KOPT-K1 (cell line): ENCODE data around the gene SCARB2.
"Not testable (repeated sequence)": the region's sequence is repeated elsewhere in the genome, so short reads cannot be mapped to it uniquely, and the experiment has no call there.

Experiments
- H3K27ac ChIP-seq: fragments of 200-600 bp; sonication (generic); 2 replicates; pipeline ENCODE4 v1.5.1; 2016; ENCODE audit warnings: antibody characterized with exemption, mild to moderate bottlenecking, low read depth, low read length; ENCODE audit not compliant: poor library complexity, severe bottlenecking
- H3K36me3 ChIP-seq: fragments of 200-600 bp; sonication (generic); 2 replicates; pipeline ENCODE4 v1.5.1; 2017; ENCODE audit warnings: antibody characterized with exemption, mild to moderate bottlenecking, low read length, moderate library complexity; ENCODE audit not compliant: insufficient read depth
- H3K9me3 ChIP-seq: fragments of 200-600 bp; sonication (generic); 2 replicates; pipeline ENCODE4 v1.5.1; 2017; ENCODE audit warnings: antibody characterized with exemption, low read length, mild to moderate bottlenecking; ENCODE audit not compliant: insufficient read depth, poor library complexity, severe bottlenecking

Gene SCARB2

GRCh38 chr4:76213415-76214176 lies at the start of gene SCARB2:
SCARB2 (minus strand) TSS chr4:76213824; CDS start chr4:76213543, 281 bp downstream.
- Histone ChIP-seq H3K36me3 (no peaks in the 10 kb centered on the region), H3K27ac (peak within 1 kb of the TSS; percentile 36), H3K9me3 (no peaks in the 10 kb centered on the region)

- Histone ChIP-seq H3K27ac (no peak overlapping the region), H3K9me3 (peaks cover under 1% of the 10 kb centered on the region), H3K36me3 (no peaks in the 10 kb centered on the region)
Measured at GRCh38 chr4:76260571-76260970, 46.9 kb upstream of the SCARB2 start.

- H3K9me3 ChIP-seq: peaks cover 4% of the 10 kb centered on the region
- H3K36me3 ChIP-seq: no peaks in the 10 kb centered on the region
Measured at GRCh38 chr4:76257824-76258223, 44.2 kb upstream of the SCARB2 start.

GRCh38 chr4:76256968-76257367 lies 43.3 kb upstream of the SCARB2 start:
- Histone ChIP-seq H3K27ac (no peak overlapping the region), H3K9me3 (peaks cover 4% of the 10 kb centered on the region), H3K36me3 (no peaks in the 10 kb centered on the region)

More at GRCh38 chr4:76257824-76258223, 44.2 kb upstream of the SCARB2 start:
- no peak overlapping the region for H3K27ac ChIP-seq

DNA sequence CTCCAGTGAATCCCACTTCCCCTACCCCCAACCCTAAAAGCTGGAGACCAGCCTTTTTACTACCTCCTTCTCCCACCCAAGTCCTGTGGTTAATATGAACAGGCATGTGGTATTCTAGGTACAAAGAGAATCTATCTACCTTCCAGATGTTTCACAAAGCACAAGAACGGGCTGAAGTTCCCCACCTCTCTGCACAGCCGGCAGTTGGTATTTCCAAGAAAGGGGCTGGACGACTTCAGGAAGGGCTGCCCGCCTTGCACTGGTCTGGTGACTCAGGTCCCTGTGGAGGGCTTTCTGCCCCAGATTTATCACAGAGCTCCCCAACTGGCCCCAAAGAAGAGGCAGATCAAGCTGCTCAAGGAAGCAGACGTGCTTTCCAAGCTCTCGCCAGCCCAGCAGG lies 42.4 kb upstream of the SCARB2 start:
- Histone ChIP-seq H3K36me3 (no peaks in the 10 kb centered on the region), H3K27ac (no peak overlapping the region), H3K9me3 (peaks cover 4% of the 10 kb centered on the region)

- H3K27ac ChIP-seq: no peak overlapping the region
- H3K36me3 ChIP-seq: no peaks in the 10 kb centered on the region
- peaks cover 4% of the 10 kb centered on the region for H3K9me3 ChIP-seq
Measured at GRCh38 chr4:76253511-76253910, 39.9 kb upstream of the SCARB2 start.

DNA sequence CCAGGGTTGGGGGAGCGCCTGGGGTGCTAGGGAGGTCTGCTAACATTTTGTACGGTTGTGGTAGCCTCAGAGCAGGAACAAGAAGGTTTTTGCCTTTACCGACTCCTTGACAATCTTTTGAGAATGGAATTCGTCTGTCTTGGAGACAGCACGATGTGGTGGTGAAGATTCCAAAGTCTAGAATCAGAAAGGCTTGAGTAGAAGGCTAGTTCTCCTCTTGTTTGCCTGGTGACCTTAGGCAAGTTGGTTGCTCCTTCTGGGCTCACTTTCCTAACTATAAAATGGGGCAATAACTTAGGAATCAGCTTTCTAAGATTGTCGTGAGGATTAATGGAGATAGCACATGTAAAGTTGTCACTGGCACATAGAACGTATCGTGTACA lies 38.6 kb upstream of the SCARB2 start:
- Histone ChIP-seq H3K27ac (no peak overlapping the region), H3K9me3 (peaks cover 4% of the 10 kb centered on the region), H3K36me3 (no peaks in the 10 kb centered on the region)

GRCh38 chr4:76251441-76252270 lies 38.0 kb upstream of the SCARB2 start, which contains the start of gene FAM47E:
FAM47E (plus strand) TSS chr4:76251721; CDS start chr4:76251747, 26 bp downstream.
- H3K9me3 ChIP-seq: peaks cover 4% of the 10 kb centered on the region
- no peak within 1 kb of the TSS for H3K27ac ChIP-seq
- no peaks in the 10 kb centered on the region for H3K36me3 ChIP-seq

DNA sequence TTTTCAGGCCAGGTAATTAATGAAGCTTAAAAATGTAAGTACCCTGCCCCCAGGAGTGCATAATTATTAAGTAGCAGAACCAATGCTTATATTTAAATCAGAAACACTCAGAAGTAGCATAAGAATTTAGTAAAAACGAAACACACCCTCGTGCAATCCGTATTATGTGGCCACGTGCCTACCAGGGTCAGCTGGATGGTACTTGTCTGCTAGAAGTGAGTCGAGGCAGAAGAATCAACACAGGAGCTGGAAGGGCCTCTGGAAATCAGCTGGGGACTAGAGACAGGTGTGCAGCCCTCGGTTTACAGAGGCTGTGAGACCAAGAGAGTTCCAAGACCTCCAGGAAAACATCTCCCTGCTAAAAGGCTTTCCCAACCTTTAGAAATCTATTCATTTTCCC lies 37.3 kb upstream of the SCARB2 start:
- Histone ChIP-seq H3K36me3 (no peaks in the 10 kb centered on the region), H3K27ac (no peak overlapping the region), H3K9me3 (peaks cover 4% of the 10 kb centered on the region)

DNA sequence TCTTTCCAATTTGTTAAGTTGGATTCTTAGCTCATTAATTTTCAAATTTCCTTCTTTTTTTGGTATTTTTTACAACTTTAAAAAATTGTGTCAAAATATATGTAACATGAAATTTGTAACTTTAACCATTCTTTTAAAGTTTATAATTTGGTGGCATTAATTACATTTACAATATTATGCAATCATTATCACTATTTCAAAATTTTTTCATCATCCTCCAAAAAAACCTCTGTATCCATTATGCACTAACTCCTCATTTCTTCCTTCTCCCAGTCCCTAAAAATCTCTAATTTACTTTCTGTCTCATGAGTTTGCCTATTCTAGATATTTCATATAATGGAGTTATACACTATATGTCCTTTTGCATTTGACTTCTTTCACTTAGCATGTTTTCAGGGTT lies 33.2 kb upstream of the SCARB2 start:
- H3K9me3 ChIP-seq: no peaks in the 10 kb centered on the region
- no peak overlapping the region for H3K27ac ChIP-seq
- no peaks in the 10 kb centered on the region for H3K36me3 ChIP-seq

DNA sequence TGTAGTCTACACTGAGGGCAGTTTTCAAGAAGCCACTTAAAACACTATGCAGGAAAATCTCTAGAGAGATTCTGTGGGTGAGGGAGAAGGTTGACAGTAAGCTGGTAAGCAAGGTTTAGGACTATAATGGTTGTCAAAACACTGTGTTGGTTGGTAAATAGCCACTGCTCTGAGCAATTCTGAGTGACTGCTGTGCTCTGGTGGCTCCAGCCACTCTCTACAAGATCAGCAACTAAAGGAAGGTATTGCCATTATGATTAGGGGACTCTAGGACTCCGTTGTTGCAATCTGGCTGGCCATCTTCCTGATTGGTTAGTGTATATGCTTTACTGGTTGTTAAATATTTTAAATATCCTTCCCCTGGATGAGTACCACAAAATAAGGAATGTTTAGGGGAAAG lies 32.4 kb upstream of the SCARB2 start:
- Histone ChIP-seq H3K36me3 (no peaks in the 10 kb centered on the region), H3K27ac (no peak overlapping the region)

GRCh38 chr4:76243877-76244276 lies 30.3 kb upstream of the SCARB2 start:
- not testable (repeated sequence) for H3K36me3 ChIP-seq, H3K27ac ChIP-seq
- peaks cover 12% of the 10 kb centered on the region for H3K9me3 ChIP-seq

More for the DNA sequence above, 32.4 kb upstream of the SCARB2 start:
- no peaks in the 10 kb centered on the region for H3K9me3 ChIP-seq

DNA sequence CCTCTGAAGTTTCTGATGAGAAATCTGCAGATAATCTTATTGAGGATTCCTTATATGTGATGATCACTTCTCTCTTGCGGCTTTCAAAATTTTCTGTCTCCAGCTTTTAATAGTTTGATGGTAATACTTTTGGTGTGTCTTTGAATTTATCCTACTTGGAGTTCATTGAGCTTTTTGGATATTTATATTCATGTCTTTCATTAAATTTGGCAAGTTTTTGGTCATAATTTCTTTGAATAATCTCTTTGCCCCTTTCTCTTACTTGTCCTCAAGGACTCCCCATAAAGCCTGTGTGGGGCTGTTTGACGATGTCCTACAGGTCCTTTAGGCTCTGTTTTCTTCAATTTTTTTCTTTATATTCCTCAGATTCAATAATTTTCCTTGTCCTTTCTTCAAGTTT lies 26.6 kb upstream of the SCARB2 start:
- Histone ChIP-seq H3K9me3 (peaks cover 12% of the 10 kb centered on the region), H3K36me3 (no peaks in the 10 kb centered on the region), H3K27ac (no peak overlapping the region)

GRCh38 chr4:76238701-76239100 lies 25.1 kb upstream of the SCARB2 start:
- no peak overlapping the region for H3K27ac ChIP-seq
- peaks cover 12% of the 10 kb centered on the region for H3K9me3 ChIP-seq
- no peaks in the 10 kb centered on the region for H3K36me3 ChIP-seq

DNA sequence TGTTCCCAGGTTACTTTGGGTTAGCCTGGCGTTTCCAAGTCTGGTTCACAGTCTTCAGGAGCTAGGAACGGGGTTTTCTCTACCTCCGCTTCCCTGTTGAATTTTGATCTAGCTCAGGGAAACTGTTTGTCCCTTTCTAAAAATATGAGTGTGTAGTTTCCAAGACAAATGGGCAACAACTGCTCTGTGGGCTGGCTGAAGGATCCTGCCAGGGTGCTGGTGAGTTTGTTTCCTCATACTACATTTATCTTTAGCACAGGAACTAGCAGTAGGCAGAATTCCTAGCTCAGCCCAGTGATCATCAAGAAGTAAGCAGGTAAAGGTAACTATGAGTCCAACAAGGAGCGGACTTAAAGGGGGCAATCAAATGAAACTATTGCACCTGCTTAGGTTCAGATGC lies 24.6 kb upstream of the SCARB2 start:
- Histone ChIP-seq H3K36me3 (no peaks in the 10 kb centered on the region), H3K9me3 (peaks cover 12% of the 10 kb centered on the region), H3K27ac (no peak overlapping the region)
